Measurements from ENCODE around the gene PARD6B. TPM values are rescaled to one million over a fixed set of nuclear protein-coding genes. Genes with fewer than 3 reads are reported as not detected.
A peak's percentile ranks its signal among the peaks of the same experiment; 100 is the strongest.

The PARD6B gene
- total and polyA plus RNA-seq, 2 of the 4 experiments (the other 2 are of a cell fraction), result 0.17 to 0.90 TPM

GRCh38 chr20:50744143-50744792, 12.9 kb downstream of the PARD6B start:
- ATAC-seq (ENCODE audit: low read depth) (peak; percentile 92), DNase-seq (peak; percentile 88)
- Histone ChIP-seq H3K27ac (ENCODE audit: insufficient read depth, low read length) (peak overlapping the region; percentile 92), H3K14ac (replicated peaks; ENCODE audit: low read depth, low read length) (peak overlapping the region; percentile 93), H2BK120ac (ENCODE audit: low read depth, low read length) (peak overlapping the region; percentile 92), H3K23ac (ENCODE audit: low read depth, low read length) (peak overlapping the region; percentile 75), H4K20me1 (ENCODE audit: insufficient read depth, low read length) (no peaks in the 10 kb centered on the region), H2AFZ (replicated peaks; ENCODE audit: low read length, poor library complexity) (peak overlapping the region; percentile 88), H3K9me3 (ENCODE audit: control insufficient read depth, insufficient read depth, low read length) (no peaks in the 10 kb centered on the region), H3K4me3 (ENCODE audit: insufficient read depth, low read depth, low read length) (no peak overlapping the region), H3K4ac (ENCODE audit: low read depth, low read length) (peak overlapping the region; percentile 94), H2AK9ac (replicated peaks; ENCODE audit: low read depth, low read length, poor library complexity) (peak overlapping the region; percentile 80), H3K18ac (ENCODE audit: low read depth, low read length) (peak overlapping the region; percentile 67), H3K4me1 (ENCODE audit: control insufficient read depth, insufficient read depth, low read length) (peaks cover 17% of the 10 kb centered on the region), H4K91ac (ENCODE audit: insufficient read depth, low read depth, low read length) (peak overlapping the region; percentile 95), H2AK5ac (ENCODE audit: low read depth, low read length) (peak overlapping the region; percentile 84; the same call in 1 of the 2 replicates), H3K4me2 (ENCODE audit: low read depth, low read length) (peak overlapping the region; percentile 36), H3K56ac (ENCODE audit: extremely low read depth, insufficient read depth, low read length) (peak overlapping the region; percentile 61), H3K9ac (ENCODE audit: low read depth, low read length) (peak overlapping the region; percentile 60), H2BK15ac (ENCODE audit: low read depth, low read length) (peak overlapping the region; percentile 49; the same call in 1 of the 3 replicates), H3K9me1 (ENCODE audit: insufficient read depth, low read length) (peaks cover 4% of the 10 kb centered on the region; the same call in 1 of the 2 replicates), H2BK20ac (ENCODE audit: low read depth, low read length) (peak overlapping the region; percentile 96), H3K79me1 (ENCODE audit: low read depth in 1 of 2, low read length in 2 of 2) (peaks cover 0 to 4% of the 10 kb centered on the region in 2 experiments; a peak in 1 of 4 replicates), H4K5ac (ENCODE audit: low read depth, low read length) (peak overlapping the region; percentile 81), H3K27me3 (ENCODE audit: control insufficient read depth, insufficient read depth, low read length) (no peaks in the 10 kb centered on the region), H2BK5ac (ENCODE audit: low read depth, low read length, poor library complexity, severe bottlenecking) (peak overlapping the region; percentile 75), H3K36me3 (ENCODE audit: control insufficient read depth, insufficient read depth, low read length) (no peaks in the 10 kb centered on the region), H4K8ac (ENCODE audit: low read depth in 2 of 2, low read length in 2 of 2) (peak overlapping the region; percentile 11 to 92; a peak in 2 of 4 replicates)
- no TSS peak for BruUV-seq (replicated peaks)
- CTCF ChIA-PET, result interaction anchor here (0.6 to 1.0 kb wide), 2 partner anchors 80 to 104 kb away, joined by 3 read pairs; no protein-coding TSS in a partner anchor
- dilution Hi-C loops (cut with HindIII; ENCODE audit: low sequenced_read_pairs, unreplicated experiment), result no loop called here
- WGBS, 2 experiments (ENCODE audit: extremely low coverage in 2 of 2, insufficient read length in 1 of 2), result 17% methylated on average over 4 of the region's 15 CpGs; no CpG with 5 or more reads in 1 of the 2 experiments
- intact Hi-C loops (cut with micrococcal nuclease), result loop anchor here (1.0 to 10.0 kb wide), 5 partner anchors 118 to 557 kb away; partner anchors contain the start of gene PTPN1
- in situ Hi-C loops (cut with MboI; ENCODE audit: low sequenced_read_pairs), result loop anchor here (5.0 to 10.0 kb wide), 3 partner anchors 112 to 559 kb away; no protein-coding TSS in a partner anchor
- POLR2A ChIA-PET (ENCODE audit: unreplicated experiment), result interaction anchor here (0.5 to 0.6 kb wide), 3 partner anchors 10 to 152 kb away, joined by 3 to 6 read pairs (median 5); no protein-coding TSS in a partner anchor
- no peak for TF ChIP-seq RFX5 (IDR thresholded peaks at IDR 0.05; ENCODE audit: low read depth, low read length)
- TF ChIP-seq NFE2L2 (IDR thresholded peaks at IDR 0.05; ENCODE audit: low read depth, low read length), result no peak
- TF ChIP-seq BHLHE40 (IDR thresholded peaks at IDR 0.05; ENCODE audit: low read depth, low read length), result no peak
- no peak for TF ChIP-seq POLR2A (IDR thresholded peaks at IDR 0.05; ENCODE audit: low read depth, low read length)
- TF ChIP-seq RCOR1 (IDR thresholded peaks at IDR 0.05; ENCODE audit: insufficient replicate concordance, low read length), result no peak
- TF ChIP-seq MAZ (IDR thresholded peaks at IDR 0.05; ENCODE audit: borderline replicate concordance, low read depth, low read length), result peak; percentile 95
- no peak for TF ChIP-seq MXI1 (IDR thresholded peaks at IDR 0.05; ENCODE audit: borderline replicate concordance, low read depth, low read length)
- peak; percentile 85 for TF ChIP-seq RAD21 (IDR thresholded peaks at IDR 0.05; ENCODE audit: low read length)
- TF ChIP-seq CEBPB (IDR thresholded peaks at IDR 0.05; ENCODE audit: low read depth, low read length), result no peak
- no peak for TF ChIP-seq USF2 (IDR thresholded peaks at IDR 0.05; ENCODE audit: low read depth, low read length)
- TF ChIP-seq FOS (IDR thresholded peaks at IDR 0.05; ENCODE audit: low read depth, low read length), result 0 out of 2 replicates have a peak, but pooled peaks have one; percentile 30
- TF ChIP-seq, protein P1, sequence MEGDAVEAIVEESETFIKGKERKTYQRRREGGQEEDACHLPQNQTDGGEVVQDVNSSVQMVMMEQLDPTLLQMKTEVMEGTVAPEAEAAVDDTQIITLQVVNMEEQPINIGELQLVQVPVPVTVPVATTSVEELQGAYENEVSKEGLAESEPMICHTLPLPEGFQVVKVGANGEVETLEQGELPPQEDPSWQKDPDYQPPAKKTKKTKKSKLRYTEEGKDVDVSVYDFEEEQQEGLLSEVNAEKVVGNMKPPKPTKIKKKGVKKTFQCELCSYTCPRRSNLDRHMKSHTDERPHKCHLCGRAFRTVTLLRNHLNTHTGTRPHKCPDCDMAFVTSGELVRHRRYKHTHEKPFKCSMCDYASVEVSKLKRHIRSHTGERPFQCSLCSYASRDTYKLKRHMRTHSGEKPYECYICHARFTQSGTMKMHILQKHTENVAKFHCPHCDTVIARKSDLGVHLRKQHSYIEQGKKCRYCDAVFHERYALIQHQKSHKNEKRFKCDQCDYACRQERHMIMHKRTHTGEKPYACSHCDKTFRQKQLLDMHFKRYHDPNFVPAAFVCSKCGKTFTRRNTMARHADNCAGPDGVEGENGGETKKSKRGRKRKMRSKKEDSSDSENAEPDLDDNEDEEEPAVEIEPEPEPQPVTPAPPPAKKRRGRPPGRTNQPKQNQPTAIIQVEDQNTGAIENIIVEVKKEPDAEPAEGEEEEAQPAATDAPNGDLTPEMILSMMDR (conservative IDR thresholded peaks at IDR 0.05; ENCODE audit: low read depth, low read length), result peak; percentile 75
- TF ChIP-seq ELK1 (IDR thresholded peaks at IDR 0.05; ENCODE audit: borderline replicate concordance, low read depth, low read length), result no peak
- no peak for TF ChIP-seq MAFK (IDR thresholded peaks at IDR 0.05; ENCODE audit: low read depth, low read length)
